Parathyroid adenoma (tissue), 2 donors: ENCODE measurements around the gene CALD1.
A peak's percentile ranks its signal among the peaks of the same experiment; 100 is the strongest.

Experiments used
- H2AFZ ChIP-seq: fragments of 300-600 bp; sonication (generic); one replicate; pipeline ENCODE4 v1.7.0; 2017; ENCODE audit warnings: antibody characterized with exemption, mild to moderate bottlenecking
- H3K27ac ChIP-seq: fragments of 300-600 bp; sonication (generic); one replicate; pipeline ENCODE4 v1.7.0; 2017
- H3K27me3 ChIP-seq: fragments of 300-600 bp; sonication (generic); one replicate; pipeline ENCODE4 v1.7.0; 2017; ENCODE audit warnings: low read length; ENCODE audit not compliant: control insufficient read depth, insufficient read depth
- H3K36me3 ChIP-seq: fragments of 300-600 bp; sonication (generic); one replicate; pipeline ENCODE4 v1.7.0; 2017; ENCODE audit warnings: low read length; ENCODE audit not compliant: control insufficient read depth, insufficient read depth
- H3K4me1 ChIP-seq: fragments of 300-600 bp; sonication (generic); one replicate; pipeline ENCODE4 v1.7.0; 2017; ENCODE audit warnings: control low read depth
- H3K4me2 ChIP-seq: fragments of 300-600 bp; sonication (generic); one replicate; pipeline ENCODE4 v1.7.0; 2017; ENCODE audit warnings: low read length
- H3K4me3 ChIP-seq: fragments of 300-600 bp; sonication (generic); one replicate; pipeline ENCODE4 v1.7.0; 2017; ENCODE audit warnings: low read depth, low read length
- H3K79me2 ChIP-seq: fragments of 300-600 bp; sonication (generic); one replicate; pipeline ENCODE4 v1.7.0; 2017; ENCODE audit warnings: control low read depth
- H3K9ac ChIP-seq: fragments of 300-600 bp; sonication (generic); one replicate; pipeline ENCODE4 v1.7.0; 2017; ENCODE audit warnings: mild to moderate bottlenecking
- H3K9me3 ChIP-seq: fragments of 300-600 bp; sonication (generic); one replicate; pipeline ENCODE4 v1.7.0; 2017; ENCODE audit warnings: low read length; ENCODE audit not compliant: control insufficient read depth
- CTCF ChIP-seq: fragments of 300-600 bp; sonication (generic); IDR thresholded peaks from one replicate; pipeline ENCODE4 v1.7.0; 2017; ENCODE audit warnings: antibody characterized with exemption, mild to moderate bottlenecking
- donor health status: primary hyperparathyroidism.

Gene CALD1

GRCh38 chr7:134941952-134942351, 162.5 kb downstream of the CALD1 start:
- Histone ChIP-seq H3K27ac (no peak overlapping the region), H3K9ac (no peak overlapping the region), H3K4me1 (no peaks in the 10 kb centered on the region), H3K9me3 (no peaks in the 10 kb centered on the region), H3K4me2 (no peak overlapping the region), H3K27me3 (no peaks in the 10 kb centered on the region), H2AFZ (no peak overlapping the region), H3K4me3 (no peak overlapping the region), H3K36me3 (no peaks in the 10 kb centered on the region), H3K79me2 (no peaks in the 10 kb centered on the region)
- no peak for TF ChIP-seq CTCF

- H3K9ac ChIP-seq = no peak overlapping the region
- TF ChIP-seq CTCF = no peak
- no peaks in the 10 kb centered on the region for H3K79me2 ChIP-seq
- H3K36me3 ChIP-seq = no peaks in the 10 kb centered on the region
- H3K9me3 ChIP-seq = no peaks in the 10 kb centered on the region
- H3K4me3 ChIP-seq = no peak overlapping the region
- H3K27ac ChIP-seq = no peak overlapping the region
- H2AFZ ChIP-seq = no peak overlapping the region
- no peaks in the 10 kb centered on the region for H3K4me1 ChIP-seq
- H3K4me2 ChIP-seq = no peak overlapping the region
- H3K27me3 ChIP-seq = no peaks in the 10 kb centered on the region
Observed at GRCh38 chr7:134942690-134943466, 163.4 kb downstream of the CALD1 start.

GRCh38 chr7:134943785-134944400, 164.5 kb downstream of the CALD1 start:
- H3K4me2 ChIP-seq = no peak overlapping the region
- H3K36me3 ChIP-seq = no peaks in the 10 kb centered on the region
- no peaks in the 10 kb centered on the region for H3K79me2 ChIP-seq
- H3K9ac ChIP-seq = no peak overlapping the region
- no peaks in the 10 kb centered on the region for H3K4me1 ChIP-seq
- peak; percentile 33 for TF ChIP-seq CTCF
- H2AFZ ChIP-seq = no peak overlapping the region
- H3K4me3 ChIP-seq = no peak overlapping the region
- H3K27ac ChIP-seq = no peak overlapping the region
- H3K9me3 ChIP-seq = no peaks in the 10 kb centered on the region
- H3K27me3 ChIP-seq = no peaks in the 10 kb centered on the region

- H3K4me3 ChIP-seq = no peak overlapping the region
- no peak overlapping the region for H3K4me2 ChIP-seq
- no peaks in the 10 kb centered on the region for H3K36me3 ChIP-seq
- no peaks in the 10 kb centered on the region for H3K27me3 ChIP-seq
- no peak overlapping the region for H2AFZ ChIP-seq
- no peaks in the 10 kb centered on the region for H3K79me2 ChIP-seq
- no peak overlapping the region for H3K27ac ChIP-seq
- H3K9me3 ChIP-seq = no peaks in the 10 kb centered on the region
- no peak overlapping the region for H3K9ac ChIP-seq
- H3K4me1 ChIP-seq = no peaks in the 10 kb centered on the region
- TF ChIP-seq CTCF = no peak
Observed at GRCh38 chr7:134945691-134946090, 166.3 kb downstream of the CALD1 start.
